K562 (cell line): Measurements from ENCODE around the gene ENPP7. TPM values are rescaled to one million over a fixed set of nuclear protein-coding genes. Genes with fewer than 3 reads are reported as not detected.

Experiments used
- ATAC-seq: fragments of 200-7000 bp; cut with Tn5 transposase; 3 replicates; pipeline ENCODE4 v1.9.1; 2020; ENCODE audit warnings: moderate library complexity
- Bru-seq: library from RNA; stranded (reverse); fragments of 400-500 nt; gene quantifications from one replicate; lab custom pipeline; 2021; lab: Mats Ljungman, UMichigan
- BruChase-seq, 2 experiments: library from RNA; stranded (reverse); fragments of 400-500 nt; gene quantifications; one replicate each; lab custom pipeline; 2021; lab: Mats Ljungman, UMichigan
- BruUV-seq: library from RNA; stranded (reverse); fragments of 400-500 nt; replicated peaks from 2 replicates; lab custom pipeline; 2021; lab: Mats Ljungman, UMichigan
- CTCF ChIA-PET: fragments of 300-600 bp; formaldehyde crosslinking; extraction: SDS; loops from one replicate; lab custom pipeline; 2021; ENCODE audit warnings: low intra/inter-chr PET ratio; lab: Yijun Ruan, JAX
- POLR2A ChIA-PET: fragments of 300-600, 350-650 bp; sonication (Branson Sonifier 250); formaldehyde crosslinking; extraction: SDS; loops from one replicate; lab custom pipeline; 2021; ENCODE audit warnings: antibody characterized with exemption, inconsistent platforms; lab: Yijun Ruan, JAX
- DNase-seq, 4 experiments: peaks; one replicate each; pipeline versions ENCODE4 v3.0.0 to v3.0.0-alpha.2; 2011 to 2018; ENCODE audit warnings: low spot score in 3 of 4, mixed read lengths in 3 of 4; ENCODE audit errors: extremely low read depth in 1 of 4
- FAIRE-seq: peaks from 2 replicates; lab custom pipeline; 2011; peaks lifted over from hg19 to GRCh38; lab: Jason Lieb, UNC
- H2AFZ ChIP-seq: 2 replicates; pipeline ENCODE4 v1.6.0; 2011; ENCODE audit warnings: low read depth, low read length, control low read depth, inconsistent platforms
- H3K27ac ChIP-seq: fragments of 200-600 bp; 3 replicates; pipeline ENCODE4 v1.8.0; 2011; ENCODE audit warnings: low read depth, mild to moderate bottlenecking, control low read depth, inconsistent platforms, low read length, moderate library complexity, mixed read lengths; ENCODE audit errors: extremely low read depth
- H3K27me3 ChIP-seq, 2 experiments: fragments of 300-600 bp in 1 of 2; 2 replicates in 1 of 2; 3 replicates in 1 of 2; pipeline versions ENCODE4 v1.6.0 to v1.8.0; 2011; ENCODE audit warnings: inconsistent platforms in 2 of 2, low read length in 2 of 2, mild to moderate bottlenecking in 1 of 2, mixed read lengths in 1 of 2, moderate library complexity in 1 of 2; ENCODE audit not compliant: control insufficient read depth in 2 of 2, insufficient read depth in 2 of 2
- H3K36me3 ChIP-seq: fragments of 300-600 bp; 3 replicates; pipeline ENCODE4 v1.8.0; 2011; ENCODE audit warnings: mild to moderate bottlenecking, low read length, inconsistent platforms; ENCODE audit not compliant: control insufficient read depth, insufficient read depth
- H3K4me1 ChIP-seq, 2 experiments: fragments of 200-600 bp in 1 of 2; replicated peaks in 1 of 2; 2 replicates in 1 of 2; 3 replicates in 1 of 2; pipeline versions ENCODE4 v1.5.1 to v1.8.0; 2011; ENCODE audit warnings: inconsistent platforms in 2 of 2, low read length in 2 of 2, mild to moderate bottlenecking in 1 of 2, mixed read lengths in 1 of 2, moderate library complexity in 1 of 2; ENCODE audit not compliant: control insufficient read depth in 2 of 2, insufficient read depth in 2 of 2
- H3K4me2 ChIP-seq: 2 replicates; pipeline ENCODE4 v1.6.1; 2011; ENCODE audit warnings: low read length, control low read depth, inconsistent platforms, mixed read lengths; ENCODE audit not compliant: insufficient read depth
- H3K4me3 ChIP-seq: fragments of 200-600 bp; sonication (generic), shearing (Covaris generic); 2 replicates; pipeline ENCODE4 v1.5.1; 2016; ENCODE audit warnings: control low read depth, inconsistent platforms
- H3K79me2 ChIP-seq: fragments of 200-600 bp; 3 replicates; pipeline ENCODE4 v1.8.0; 2011; ENCODE audit warnings: low read length, inconsistent platforms; ENCODE audit not compliant: control insufficient read depth, insufficient read depth
- H3K9ac ChIP-seq, 2 experiments: 2 replicates each; pipeline versions ENCODE4 v1.6.0 to v1.6.1; 2011; ENCODE audit warnings: low read depth in 2 of 2, low read length in 2 of 2, control low read depth in 1 of 2, inconsistent platforms in 1 of 2, mild to moderate bottlenecking in 1 of 2, mixed read lengths in 1 of 2; ENCODE audit not compliant: insufficient read depth in 1 of 2
- H3K9me1 ChIP-seq: one replicate; pipeline ENCODE4 v1.6.0; 2011; ENCODE audit warnings: inconsistent platforms, mild to moderate bottlenecking, low read length, moderate library complexity; ENCODE audit not compliant: control insufficient read depth, insufficient read depth
- H3K9me3 ChIP-seq: replicated peaks from 2 replicates; pipeline ENCODE4 v1.5.1; 2011; ENCODE audit warnings: low read depth, low read length, inconsistent platforms; ENCODE audit not compliant: control insufficient read depth, insufficient read depth
- H4K20me1 ChIP-seq: replicated peaks from 2 replicates; pipeline ENCODE4 v1.6.1; 2011; ENCODE audit warnings: low read length, inconsistent platforms, mixed read lengths; ENCODE audit not compliant: control insufficient read depth, insufficient read depth
- ADNP ChIP-seq: fragments of 200-800 bp; sonication (Bioruptor generic); IDR thresholded peaks from 2 replicates; pipeline ENCODE4 v1.6.1; 2016; ENCODE audit warnings: missing genetic modification characterization, missing compliant biosample characterization
- ARNT ChIP-seq, 2 experiments: fragments of 450-650 bp; IDR thresholded peaks; 2 replicates each; pipeline ENCODE4 v1.6.1; 2016; ENCODE audit warnings: mild to moderate bottlenecking in 1 of 2
- ERF ChIP-seq: fragments of 450-650 bp; formaldehyde crosslinking; IDR thresholded peaks from 2 replicates; pipeline ENCODE4 v1.4.0; 2020; ENCODE audit warnings: mild to moderate bottlenecking, mixed read lengths
- HIVEP1 ChIP-seq: fragments of 250-450 bp; sonication (Bioruptor Pico); IDR thresholded peaks from 2 replicates; pipeline ENCODE4 v1.4.0; 2020; ENCODE audit warnings: mild to moderate bottlenecking
- KDM4B ChIP-seq, 2 experiments: fragments of 450-650 bp in 1 of 2; sonication (generic) in 1 of 2; IDR thresholded peaks; 2 replicates each; pipeline ENCODE4 v1.6.1; 2016 to 2017; ENCODE audit warnings: borderline replicate concordance in 2 of 2, antibody characterized with exemption in 1 of 2, low read depth in 1 of 2, mild to moderate bottlenecking in 1 of 2
- NCOA2 ChIP-seq, 2 experiments: fragments of 450-650 bp; IDR thresholded peaks; 2 replicates each; pipeline ENCODE4 v1.6.1; 2018; ENCODE audit warnings: mild to moderate bottlenecking in 2 of 2, moderate library complexity in 1 of 2; ENCODE audit not compliant: partially characterized antibody in 2 of 2
- NR2C2 ChIP-seq, 2 experiments: fragments of 200-800 bp in 1 of 2; sonication (Bioruptor generic) in 1 of 2; sonication (generic) in 1 of 2; formaldehyde crosslinking in 1 of 2; IDR thresholded peaks; 2 replicates each; pipeline versions ENCODE4 v1.6.1 to v1.8.0; 2016 to 2022; ENCODE audit warnings: mild to moderate bottlenecking in 1 of 2, missing compliant biosample characterization in 1 of 2, missing genetic modification characterization in 1 of 2, missing genetic modification reagents in 1 of 2
- PCBP1 ChIP-seq: fragments of 200-400 bp; formaldehyde crosslinking; IDR thresholded peaks from 2 replicates; pipeline ENCODE4 v1.6.1; 2018; ENCODE audit warnings: mild to moderate bottlenecking, low read depth, low read length; ENCODE audit not compliant: poor library complexity, severe bottlenecking
- WGBS: fragments of 100-300 bp; shearing (Covaris generic); methylation state at CpG from one replicate; pipeline ENCODE4 v1.1.6; 2016; ENCODE audit warnings: low coverage, mixed read lengths; ENCODE audit not compliant: insufficient coverage; ENCODE audit errors: missing lambda C conversion rate; 5-methylcytosine and 5-hydroxymethylcytosine counted together
- in situ Hi-C: fragments of 300-500 bp; cut with MboI; formaldehyde crosslinking; loops from 4 replicates; pipeline ENCODE4 v1.15.0; 2018; ENCODE audit warnings: inconsistent platforms, mixed read lengths
- intact Hi-C: fragments of 100-400 bp; cut with micrococcal nuclease; formaldehyde crosslinking; loops from 2 replicates; pipeline ENCODE4 v1.14.2; 2022
- long read RNA-seq, 3 experiments: library from polyadenylated mRNA in 2 of 3; library from RNA in 1 of 3; unstranded in 2 of 3; stranded (forward) in 1 of 3; transcript quantifications; one replicate each; pipeline ENCODE4 v2.0.0, GENCODE V29; 2019 to 2022
- polyA minus RNA-seq, 3 experiments: library from RNA; depleted of rRNA, polyadenylated mRNA; stranded (reverse); fragments of >200 nt; gene quantifications; 2 replicates each; pipeline ENCODE4 v1.2.3, GENCODE V29; 2011
- polyA plus RNA-seq, 8 experiments: library from polyadenylated mRNA; depleted of rRNA in 4 of 8; stranded (reverse) in 5 of 8; unstranded in 3 of 8; fragments of >200 nt; fragmentation: Nextera tagmentation in 2 of 8; fragmentation: Illumina TruSeq in 1 of 8; extraction: Ambion mirVana in 2 of 8; extraction: Trizol in 1 of 8; gene quantifications; 2 replicates each; pipeline versions ENCODE4 v1.2.1 to v1.2.3, GENCODE V29; 2011 to 2014; ENCODE audit warnings: inconsistent platforms in 1 of 8, missing spikeins in 1 of 8
- total RNA-seq, 7 experiments: library from RNA; depleted of rRNA in 6 of 7; stranded (reverse); fragments of >200 nt in 6 of 7; fragmentation: Illumina TruSeq in 2 of 7; extraction: Trizol in 2 of 7; gene quantifications; 2 replicates each; pipeline versions ENCODE4 v1.2.1 to v1.2.3, GENCODE V29; 2011 to 2021; ENCODE audit warnings: low replicate concordance in 1 of 7
- TF ChIP-seq, protein P1 (sequence below): fragments of 450-650 bp; IDR thresholded peaks from 2 replicates; pipeline ENCODE4 v1.6.1; 2018; ENCODE audit not compliant: partially characterized antibody

ENPP7 gene, protein sequence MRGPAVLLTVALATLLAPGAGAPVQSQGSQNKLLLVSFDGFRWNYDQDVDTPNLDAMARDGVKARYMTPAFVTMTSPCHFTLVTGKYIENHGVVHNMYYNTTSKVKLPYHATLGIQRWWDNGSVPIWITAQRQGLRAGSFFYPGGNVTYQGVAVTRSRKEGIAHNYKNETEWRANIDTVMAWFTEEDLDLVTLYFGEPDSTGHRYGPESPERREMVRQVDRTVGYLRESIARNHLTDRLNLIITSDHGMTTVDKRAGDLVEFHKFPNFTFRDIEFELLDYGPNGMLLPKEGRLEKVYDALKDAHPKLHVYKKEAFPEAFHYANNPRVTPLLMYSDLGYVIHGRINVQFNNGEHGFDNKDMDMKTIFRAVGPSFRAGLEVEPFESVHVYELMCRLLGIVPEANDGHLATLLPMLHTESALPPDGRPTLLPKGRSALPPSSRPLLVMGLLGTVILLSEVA
- total RNA-seq (2011; cell fraction: chromatin; rRNA removed; ENCODE audit: low replicate concordance): not detected in 2 replicates
- total RNA-seq (2011; cell fraction: nucleolus; rRNA removed): not detected in 2 replicates
- not detected in 2 replicates for total RNA-seq (2011; cell fraction: nucleoplasm; rRNA removed)
- total RNA-seq (2014; rRNA removed) (not detected in 2 replicates), total RNA-seq (2014; rRNA removed; fragmentation: Illumina TruSeq; extraction: Trizol) (not detected in 2 replicates), total RNA-seq (2015; rRNA removed; fragmentation: Illumina TruSeq; extraction: Trizol) (not detected in 2 replicates), total RNA-seq (2021) (not detected in 2 replicates), polyA plus RNA-seq (2011; rRNA removed) (not detected in 2 replicates), polyA plus RNA-seq (2014; fragmentation: Illumina TruSeq; extraction: Trizol) (not detected in 2 replicates), polyA plus RNA-seq (2014; fragmentation: Nextera tagmentation; extraction: Ambion mirVana) (not detected), polyA plus RNA-seq (2014; rRNA removed) (not detected in 2 replicates), polyA minus RNA-seq (2011; rRNA and poly(A)+ RNA removed) (not detected in 2 replicates), Bru-seq, nascent RNA (percentile 8 among the genes with signal in this experiment), BruChase-seq, experiment 1, labeled RNA remaining after a 2-hour chase (not detected), BruChase-seq, experiment 2, labeled RNA remaining after a 6-hour chase (not detected)
- not detected in 2 replicates for polyA plus RNA-seq (2011; cell fraction: cytosol; rRNA removed)
- polyA plus RNA-seq (2011; cell fraction: nucleus; rRNA removed): not detected in 2 replicates
- not detected in 2 replicates for polyA plus RNA-seq (2012)
- not detected in 2 replicates for polyA minus RNA-seq (2011; cell fraction: cytosol; rRNA and poly(A)+ RNA removed)
- polyA minus RNA-seq (2011; cell fraction: nucleus; rRNA and poly(A)+ RNA removed): not detected in 2 replicates
- long read RNA-seq, experiment 1: 0 reads
- long read RNA-seq, experiment 2: 0 reads
- long read RNA-seq, experiment 3: 0 reads

DNA sequence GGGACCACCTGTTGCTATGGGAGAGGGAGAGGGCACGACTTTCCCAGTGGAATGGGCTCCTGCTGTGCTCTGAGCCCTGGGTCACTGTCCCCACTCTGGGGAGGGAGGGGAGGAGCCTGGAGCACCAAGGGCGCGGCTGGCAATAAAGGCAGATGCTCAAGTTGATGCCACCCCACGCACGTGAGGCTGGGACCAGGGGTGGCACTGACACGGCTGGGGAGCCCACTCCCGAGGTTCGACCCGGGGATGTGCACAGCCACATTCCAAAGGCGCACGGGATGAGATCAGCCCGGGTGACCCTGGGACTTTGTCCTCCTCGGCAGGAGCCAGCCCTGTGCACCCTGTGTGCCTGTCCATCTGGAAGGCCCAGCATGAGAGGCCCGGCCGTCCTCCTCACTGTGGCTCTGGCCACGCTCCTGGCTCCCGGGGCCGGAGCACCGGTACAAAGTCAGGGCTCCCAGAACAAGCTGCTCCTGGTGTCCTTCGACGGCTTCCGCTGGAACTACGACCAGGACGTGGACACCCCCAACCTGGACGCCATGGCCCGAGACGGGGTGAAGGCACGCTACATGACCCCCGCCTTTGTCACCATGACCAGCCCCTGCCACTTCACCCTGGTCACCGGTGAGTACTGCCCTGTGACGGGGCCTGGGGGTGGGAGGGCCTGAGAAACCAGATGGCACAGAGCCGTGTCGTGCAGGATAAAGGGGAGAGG is at the start of gene ENPP7:
Gene ENPP7 (plus strand): TSS at position 175 of the 715 bp plus-strand sequence. CDS start 197 bp downstream, at position 372.
- in situ Hi-C loops: no loop called here
- CTCF ChIA-PET: no interaction called here
- no peak for FAIRE-seq
- H3K36me3 ChIP-seq: no peaks in the 10 kb centered on the region
- TF ChIP-seq NCOA2 (IDR thresholded peaks at IDR 0.05; ENCODE audit: partially characterized antibody in 2 of 2): no peak
- TF ChIP-seq ARNT (IDR thresholded peaks at IDR 0.05): no peak
- TF ChIP-seq, protein P1, sequence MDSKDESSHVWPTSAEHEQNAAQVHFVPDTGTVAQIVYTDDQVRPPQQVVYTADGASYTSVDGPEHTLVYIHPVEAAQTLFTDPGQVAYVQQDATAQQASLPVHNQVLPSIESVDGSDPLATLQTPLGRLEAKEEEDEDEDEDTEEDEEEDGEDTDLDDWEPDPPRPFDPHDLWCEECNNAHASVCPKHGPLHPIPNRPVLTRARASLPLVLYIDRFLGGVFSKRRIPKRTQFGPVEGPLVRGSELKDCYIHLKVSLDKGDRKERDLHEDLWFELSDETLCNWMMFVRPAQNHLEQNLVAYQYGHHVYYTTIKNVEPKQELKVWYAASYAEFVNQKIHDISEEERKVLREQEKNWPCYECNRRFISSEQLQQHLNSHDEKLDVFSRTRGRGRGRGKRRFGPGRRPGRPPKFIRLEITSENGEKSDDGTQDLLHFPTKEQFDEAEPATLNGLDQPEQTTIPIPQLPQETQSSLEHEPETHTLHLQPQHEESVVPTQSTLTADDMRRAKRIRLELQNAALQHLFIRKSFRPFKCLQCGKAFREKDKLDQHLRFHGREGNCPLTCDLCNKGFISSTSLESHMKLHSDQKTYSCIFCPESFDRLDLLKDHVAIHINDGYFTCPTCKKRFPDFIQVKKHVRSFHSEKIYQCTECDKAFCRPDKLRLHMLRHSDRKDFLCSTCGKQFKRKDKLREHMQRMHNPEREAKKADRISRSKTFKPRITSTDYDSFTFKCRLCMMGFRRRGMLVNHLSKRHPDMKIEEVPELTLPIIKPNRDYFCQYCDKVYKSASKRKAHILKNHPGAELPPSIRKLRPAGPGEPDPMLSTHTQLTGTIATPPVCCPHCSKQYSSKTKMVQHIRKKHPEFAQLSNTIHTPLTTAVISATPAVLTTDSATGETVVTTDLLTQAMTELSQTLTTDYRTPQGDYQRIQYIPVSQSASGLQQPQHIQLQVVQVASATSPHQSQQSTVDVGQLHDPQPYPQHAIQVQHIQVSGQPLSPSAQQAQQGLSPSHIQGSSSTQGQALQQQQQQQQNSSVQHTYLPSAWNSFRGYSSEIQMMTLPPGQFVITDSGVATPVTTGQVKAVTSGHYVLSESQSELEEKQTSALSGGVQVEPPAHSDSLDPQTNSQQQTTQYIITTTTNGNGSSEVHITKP: no peak
- no peak for TF ChIP-seq NR2C2 (CRISPR knock-in tag; IDR thresholded peaks at IDR 0.05)
- no peak for TF ChIP-seq NR2C2 (tag; IDR thresholded peaks at IDR 0.05)
- no peak for TF ChIP-seq HIVEP1 (CRISPR knock-in tag)
- TF ChIP-seq ADNP (tag): no peak
- TF ChIP-seq KDM4B (IDR thresholded peaks at IDR 0.05; ENCODE audit: borderline replicate concordance in 2 of 2, low read depth in 1 of 2): no peak
- TF ChIP-seq ERF (CRISPR knock-in tag): no peak
- TF ChIP-seq PCBP1: no peak
- TF ChIP-seq, all 486 proteins: peak for 0
- BruUV-seq: no TSS peak
- no peak for ATAC-seq
- 45% methylated on average over 20 of the region's 33 CpGs for WGBS
- Histone ChIP-seq H3K9ac (no peak within 1 kb of the TSS), H3K4me2 (no peak within 1 kb of the TSS), H4K20me1 (no peaks in the 10 kb centered on the region), H3K27ac (no peak within 1 kb of the TSS), H3K79me2 (no peaks in the 10 kb centered on the region), H3K4me3 (no peak within 1 kb of the TSS), H3K9me3 (no peaks in the 10 kb centered on the region), H3K27me3 (peaks cover 2 to 11% of the 10 kb centered on the region in 2 experiments; a peak in 2 of 5 replicates), H2AFZ (no peak within 1 kb of the TSS), H3K9me1 (no peaks in the 10 kb centered on the region), H3K4me1 (peaks cover 4 to 36% of the 10 kb centered on the region in 2 experiments; a peak in 3 of 5 replicates)
- intact Hi-C loops: no loop called here
- DNase-seq: no peak
- POLR2A ChIA-PET: no interaction called here
